ENCODE results near the gene CYP2W1. TPM values are rescaled to one million over a fixed set of nuclear protein-coding genes. Genes with fewer than 3 reads are reported as not detected.
A peak's percentile ranks its signal among the peaks of the same experiment; 100 is the strongest.

The CYP2W1 gene
- total RNA-seq, 3 donors from 2014 or later = 0.47 to 2.3 (median 2.1) TPM

DNA sequence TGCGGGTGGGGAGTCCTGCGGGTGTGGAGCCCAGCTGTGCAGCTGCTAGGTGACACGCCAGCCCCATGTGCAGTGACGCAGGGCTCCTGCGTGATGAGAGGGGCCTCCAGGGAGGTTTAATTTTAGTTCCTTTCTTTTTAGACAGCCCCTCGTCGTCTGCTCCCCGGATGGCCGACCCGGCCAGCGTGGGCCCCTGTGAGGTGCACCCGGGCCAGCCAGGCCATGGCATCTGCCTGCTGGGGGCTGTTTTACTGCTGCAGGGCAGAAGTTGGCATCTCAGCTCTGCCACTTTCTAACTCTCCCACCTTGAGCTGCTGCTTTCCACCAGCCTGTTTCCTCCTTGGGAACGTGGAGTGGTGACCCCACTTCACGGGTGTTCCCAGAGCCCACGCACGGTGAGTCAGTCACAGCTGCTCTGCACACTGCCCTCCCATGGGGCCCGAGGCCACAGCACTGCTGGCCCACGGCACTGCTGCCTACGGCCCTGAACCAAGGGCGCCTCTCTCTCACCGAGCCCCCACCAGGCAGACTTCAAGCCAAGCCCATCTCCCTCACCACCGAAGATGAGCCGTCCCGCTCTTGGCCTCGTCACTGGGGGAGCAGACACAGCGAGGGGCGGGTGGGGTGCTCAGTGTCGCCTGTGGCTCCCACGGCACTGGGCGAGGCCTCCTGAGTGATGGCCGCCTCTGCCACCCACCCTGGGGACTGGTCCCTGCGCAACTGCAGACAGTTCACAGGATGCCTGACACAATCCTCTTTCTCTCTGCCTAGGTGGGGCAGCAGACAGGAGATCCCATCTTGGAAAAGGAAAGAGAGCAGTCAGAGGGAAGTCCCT, 21.3 kb downstream of the CYP2W1 start:
- Histone ChIP-seq H3K9me3 (no peaks in the 10 kb centered on the region), H3K36me3 (ENCODE audit: low read depth) (no peaks in the 10 kb centered on the region), H3K4me1 (ENCODE audit: low read depth) (no peaks in the 10 kb centered on the region), H3K4me3 (no peak overlapping the region)
- ATAC-seq = no peak
- TF ChIP-seq, protein P1, sequence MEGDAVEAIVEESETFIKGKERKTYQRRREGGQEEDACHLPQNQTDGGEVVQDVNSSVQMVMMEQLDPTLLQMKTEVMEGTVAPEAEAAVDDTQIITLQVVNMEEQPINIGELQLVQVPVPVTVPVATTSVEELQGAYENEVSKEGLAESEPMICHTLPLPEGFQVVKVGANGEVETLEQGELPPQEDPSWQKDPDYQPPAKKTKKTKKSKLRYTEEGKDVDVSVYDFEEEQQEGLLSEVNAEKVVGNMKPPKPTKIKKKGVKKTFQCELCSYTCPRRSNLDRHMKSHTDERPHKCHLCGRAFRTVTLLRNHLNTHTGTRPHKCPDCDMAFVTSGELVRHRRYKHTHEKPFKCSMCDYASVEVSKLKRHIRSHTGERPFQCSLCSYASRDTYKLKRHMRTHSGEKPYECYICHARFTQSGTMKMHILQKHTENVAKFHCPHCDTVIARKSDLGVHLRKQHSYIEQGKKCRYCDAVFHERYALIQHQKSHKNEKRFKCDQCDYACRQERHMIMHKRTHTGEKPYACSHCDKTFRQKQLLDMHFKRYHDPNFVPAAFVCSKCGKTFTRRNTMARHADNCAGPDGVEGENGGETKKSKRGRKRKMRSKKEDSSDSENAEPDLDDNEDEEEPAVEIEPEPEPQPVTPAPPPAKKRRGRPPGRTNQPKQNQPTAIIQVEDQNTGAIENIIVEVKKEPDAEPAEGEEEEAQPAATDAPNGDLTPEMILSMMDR (IDR thresholded peaks at IDR 0.05) = no peak
- no peak for DNase-seq
- intact Hi-C loops (cut with DNase I, micrococcal nuclease) = no loop called here

DNA sequence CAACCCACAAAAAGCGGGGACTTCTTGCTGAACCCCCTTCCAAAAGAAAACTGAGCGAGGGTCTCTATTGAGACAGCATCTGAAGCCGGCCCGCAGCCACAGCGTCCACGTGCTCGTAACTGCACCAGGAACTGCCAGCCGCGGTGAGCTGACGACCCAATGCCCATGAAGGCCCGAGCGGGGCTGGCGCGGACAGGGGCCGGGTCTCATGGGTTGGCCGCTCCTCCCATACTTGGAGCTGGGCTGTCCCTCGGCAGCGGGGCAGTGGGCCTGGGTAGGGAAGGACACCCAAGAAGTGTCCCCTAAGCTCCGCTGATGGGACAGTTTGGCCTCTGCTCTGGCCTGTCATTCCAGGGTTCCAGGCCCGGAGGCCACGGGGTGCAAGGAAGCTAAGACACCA, 22.3 kb downstream of the CYP2W1 start:
- Histone ChIP-seq H3K9me3 (no peaks in the 10 kb centered on the region), H3K36me3 (ENCODE audit: low read depth) (no peaks in the 10 kb centered on the region), H3K4me1 (ENCODE audit: low read depth) (no peaks in the 10 kb centered on the region), H3K4me3 (no peak overlapping the region)
- DNase-seq = no peak
- ATAC-seq = no peak
- intact Hi-C loops (cut with DNase I, micrococcal nuclease) = no loop called here
- TF ChIP-seq, protein P1 (IDR thresholded peaks at IDR 0.05) = no peak

DNA sequence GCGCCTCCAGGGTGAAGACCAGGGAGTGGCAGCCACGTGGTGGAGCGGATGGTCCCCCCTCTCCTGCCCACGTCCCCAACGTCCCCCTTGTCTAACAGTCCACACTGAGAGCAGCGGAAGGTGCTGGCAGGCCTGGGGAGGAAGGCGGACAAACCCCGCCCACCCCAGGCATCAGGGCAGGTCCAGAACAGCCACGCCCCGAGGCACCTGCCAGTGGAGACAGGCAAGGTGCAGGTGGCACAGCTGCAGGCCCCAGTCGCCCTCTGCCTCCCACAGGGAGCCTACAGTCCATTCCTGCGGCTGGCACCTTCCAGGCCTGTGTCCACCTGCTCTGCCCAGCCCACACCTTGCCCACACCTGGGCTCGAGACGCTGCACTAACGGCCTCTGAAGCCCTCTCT, 24.9 kb downstream of the CYP2W1 start:
- DNase-seq (peak in 2 of 3 donors; percentile 83 to 84), ATAC-seq (peak; percentile 88)
- Histone ChIP-seq H3K4me3 (no peak overlapping the region), H3K9me3 (no peaks in the 10 kb centered on the region), H3K4me1 (ENCODE audit: low read depth) (no peaks in the 10 kb centered on the region), H3K36me3 (ENCODE audit: low read depth) (no peaks in the 10 kb centered on the region)
- intact Hi-C loops (cut with DNase I, micrococcal nuclease) = no loop called here
- TF ChIP-seq, protein P1 (IDR thresholded peaks at IDR 0.05) = no peak

DNA sequence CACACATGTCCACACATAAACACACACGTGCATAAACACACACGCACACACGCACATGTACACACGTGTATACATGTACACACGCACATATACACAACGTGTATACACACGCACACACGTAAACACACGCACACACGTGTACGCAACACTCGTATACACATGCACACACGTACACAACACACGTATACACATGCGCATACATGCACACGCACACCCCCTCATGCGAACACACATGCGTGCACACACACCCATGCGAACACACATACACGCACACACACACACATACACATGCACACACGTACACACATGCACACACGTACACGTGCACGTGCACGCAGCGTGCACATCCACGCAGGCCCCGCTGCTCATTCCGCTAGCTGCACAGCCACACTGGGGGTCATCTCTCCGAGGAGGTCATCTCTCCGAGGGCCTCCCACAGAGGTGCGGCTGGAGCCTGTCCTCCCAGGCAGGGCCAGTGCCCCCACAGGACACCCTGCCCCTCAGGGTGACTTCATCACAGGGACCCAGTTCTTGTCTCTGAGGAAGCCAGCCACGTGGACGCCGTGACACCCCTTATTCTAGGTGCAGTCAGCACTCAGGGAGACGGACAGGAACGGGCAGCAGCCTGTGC, 25.9 kb downstream of the CYP2W1 start:
- H3K9me3 ChIP-seq = no peaks in the 10 kb centered on the region
- DNase-seq (no peak), ATAC-seq (no peak)
- intact Hi-C loops (cut with DNase I, micrococcal nuclease) = no loop called here
- TF ChIP-seq, protein P1 (IDR thresholded peaks at IDR 0.05) = no peak
- no peak overlapping the region for H3K4me3 ChIP-seq
- no peaks in the 10 kb centered on the region for H3K4me1 ChIP-seq (ENCODE audit: low read depth)
- no peaks in the 10 kb centered on the region for H3K36me3 ChIP-seq (ENCODE audit: low read depth)

DNA sequence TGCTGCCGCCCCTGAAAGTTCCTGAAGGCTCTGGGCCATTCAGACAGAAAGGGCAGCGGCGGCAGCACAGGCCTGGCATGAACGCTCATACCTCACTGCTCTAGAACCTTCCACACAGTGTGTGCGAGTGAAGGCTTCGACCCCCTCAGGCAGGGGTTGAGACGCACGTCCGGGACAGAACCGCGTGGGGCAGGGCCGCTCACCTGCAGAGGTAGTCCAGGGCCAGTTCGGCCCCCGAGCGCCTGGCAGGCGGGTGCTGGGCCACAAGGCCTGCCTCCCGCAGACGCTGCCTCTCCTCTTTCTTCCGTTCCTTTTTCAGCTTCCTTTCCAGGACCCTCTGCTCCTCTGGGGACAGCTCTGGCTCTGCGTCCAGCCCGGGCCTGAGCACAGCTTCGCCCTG, 26.8 kb downstream of the CYP2W1 start:
- no peak for ATAC-seq
- TF ChIP-seq, protein P1 (IDR thresholded peaks at IDR 0.05) = no peak
- Histone ChIP-seq H3K4me1 (ENCODE audit: low read depth) (no peaks in the 10 kb centered on the region), H3K4me3 (no peak overlapping the region), H3K9me3 (no peaks in the 10 kb centered on the region), H3K36me3 (ENCODE audit: low read depth) (no peaks in the 10 kb centered on the region)
- intact Hi-C loops (cut with DNase I, micrococcal nuclease) = no loop called here
- DNase-seq = no peak
